Measurements from ENCODE around the gene KANK2. TPM values are rescaled to one million over a fixed set of nuclear protein-coding genes. Genes with fewer than 3 reads are reported as not detected.
"Not testable (repeated sequence)": the region's sequence is repeated elsewhere in the genome, so short reads cannot be mapped to it uniquely, and the experiment has no call there.

KANK2 gene
- total RNA-seq, 1 donor from 2014 or later, result 55.3 TPM

- no peak overlapping the region for H3K27ac Mint-ChIP-seq
- H3K27me3 Mint-ChIP-seq, result no peaks in the 10 kb centered on the region
- H3K36me3 Mint-ChIP-seq, result peaks cover 9% of the 10 kb centered on the region
- no peaks in the 10 kb centered on the region for H3K4me1 Mint-ChIP-seq (ENCODE audit: unreplicated experiment)
- H3K9me3 Mint-ChIP-seq, result no peaks in the 10 kb centered on the region
- no peak for DNase-seq (ENCODE audit: extremely low spot score, unreplicated experiment)
- TF ChIP-seq CTCF (conservative IDR thresholded peaks at IDR 0.05), result no peak
- no peak overlapping the region for H3K4me3 Mint-ChIP-seq
Observed at GRCh38 chr19:11166281-11167142, 30.8 kb downstream of the KANK2 start.

- Mint-ChIP-seq H3K4me1 (ENCODE audit: unreplicated experiment) (no peaks in the 10 kb centered on the region), H3K27me3 (no peaks in the 10 kb centered on the region), H3K36me3 (peaks cover 9% of the 10 kb centered on the region), H3K27ac (no peak overlapping the region), H3K4me3 (no peak overlapping the region), H3K9me3 (no peaks in the 10 kb centered on the region)
- no peak for DNase-seq (ENCODE audit: extremely low spot score, unreplicated experiment)
- no peak for TF ChIP-seq CTCF (conservative IDR thresholded peaks at IDR 0.05)
Observed at GRCh38 chr19:11165486-11166030, 31.8 kb downstream of the KANK2 start.

GRCh38 chr19:11164879-11165406, 32.4 kb downstream of the KANK2 start:
- Mint-ChIP-seq H3K27me3 (no peaks in the 10 kb centered on the region), H3K4me3 (no peak overlapping the region), H3K9me3 (no peaks in the 10 kb centered on the region), H3K36me3 (peaks cover 5% of the 10 kb centered on the region), H3K4me1 (ENCODE audit: unreplicated experiment) (peaks cover 3% of the 10 kb centered on the region), H3K27ac (no peak overlapping the region)
- DNase-seq (ENCODE audit: extremely low spot score, unreplicated experiment), result no peak
- no peak for TF ChIP-seq CTCF (conservative IDR thresholded peaks at IDR 0.05)

- H3K9me3 Mint-ChIP-seq, result no peaks in the 10 kb centered on the region
- H3K4me3 Mint-ChIP-seq, result no peak overlapping the region
- no peak overlapping the region for H3K27ac Mint-ChIP-seq
- no peak for TF ChIP-seq CTCF (conservative IDR thresholded peaks at IDR 0.05)
- H3K27me3 Mint-ChIP-seq, result no peaks in the 10 kb centered on the region
- H3K36me3 Mint-ChIP-seq, result peaks cover 4% of the 10 kb centered on the region
- DNase-seq (ENCODE audit: extremely low spot score, unreplicated experiment), result no peak
- peaks cover 4% of the 10 kb centered on the region for H3K4me1 Mint-ChIP-seq (ENCODE audit: unreplicated experiment)
Observed at GRCh38 chr19:11164296-11164695, 33.0 kb downstream of the KANK2 start.

GRCh38 chr19:11160440-11160768, 36.9 kb downstream of the KANK2 start:
- H3K9me3 Mint-ChIP-seq; H3K4me1 Mint-ChIP-seq (ENCODE audit: unreplicated experiment); H3K27me3 Mint-ChIP-seq; H3K27ac Mint-ChIP-seq; H3K36me3 Mint-ChIP-seq; H3K4me3 Mint-ChIP-seq; DNase-seq (ENCODE audit: extremely low spot score, unreplicated experiment): not testable (repeated sequence)

Data from type B pancreatic cell (in vitro differentiated cells).